Ovary (tissue), 9 donors: ENCODE results near the gene FMO4. TPM values are rescaled to one million over a fixed set of nuclear protein-coding genes. Genes with fewer than 3 reads are reported as not detected.

Source experiments
- DNase-seq, 5 donors: peaks; one replicate each; pipeline ENCODE4 v3.0.0-alpha.2; 2019 to 2020
- H3K27ac ChIP-seq, 2 donors: fragments of 200-600 bp; one replicate each; pipeline versions ENCODE4 v1.5.1 to v1.8.0; 2019 to 2022
- H3K27me3 ChIP-seq: fragments of 200-600 bp; one replicate; pipeline ENCODE4 v1.8.0; 2022
- H3K36me3 ChIP-seq: fragments of 200-600 bp; sonication (generic); one replicate; pipeline ENCODE4 v1.5.1; 2019
- H3K4me1 ChIP-seq: one replicate; pipeline ENCODE4 v1.8.1; 2013; ENCODE audit warnings: mild to moderate bottlenecking, moderate library complexity; ENCODE audit not compliant: insufficient read depth
- H3K4me3 ChIP-seq: fragments of 200-600 bp; sonication (generic); one replicate; pipeline ENCODE4 v1.5.1; 2017
- H3K9me3 ChIP-seq, 2 donors: fragments of 200-600 bp in 1 of 2; sonication (generic) in 1 of 2; one replicate each; pipeline versions ENCODE4 v1.5.1 to v1.8.1; 2013 to 2019; ENCODE audit warnings: mild to moderate bottlenecking in 1 of 2, moderate library complexity in 1 of 2
- CTCF ChIP-seq, 3 donors: fragments of 450-650 bp in 2 of 3; fragments of 200-600 bp in 1 of 3; IDR thresholded peaks; one replicate each; pipeline versions ENCODE4 v1.5.1 to v1.8.0; 2016 to 2022; ENCODE audit warnings: antibody characterized with exemption in 3 of 3, mild to moderate bottlenecking in 1 of 3
- EP300 ChIP-seq: sonication (generic); formaldehyde crosslinking; IDR thresholded peaks from one replicate; pipeline ENCODE4 v1.6.1; 2017; ENCODE audit warnings: antibody characterized with exemption
- POLR2A ChIP-seq: fragments of 450-650 bp; IDR thresholded peaks from one replicate; pipeline ENCODE4 v1.6.1; 2017; ENCODE audit warnings: antibody characterized with exemption, mild to moderate bottlenecking, moderate library complexity
- WGBS, 3 donors: extraction: QIAGEN DNeasy Blood & Tissue Kit in 1 of 3; methylation state at CpG; one replicate each; pipeline versions ENCODE4 v1.1.5 to v1.1.7; 2013 to 2017; 5-methylcytosine and 5-hydroxymethylcytosine counted together
- intact Hi-C, 4 donors: fragments of 100-400 bp; cut with DNase I; formaldehyde crosslinking; loops; one replicate each; pipeline versions ENCODE4 v1.11.0 to v1.15.1; 2022 to 2023
- polyA plus RNA-seq, 2 donors: library from polyadenylated mRNA; stranded (reverse); fragments of 200-250 nt in 1 of 2; fragments of 350-450 nt in 1 of 2; fragmentation: Illumina TruSeq in 1 of 2; extraction: RNeasy Lipid Tissue Mini Kit (QIAGEN cat#74804) in 1 of 2; gene quantifications; one replicate each; pipeline ENCODE4 v1.2.3, GENCODE V29; 2013 to 2014
- total RNA-seq, 7 donors: library from RNA; depleted of rRNA in 2 of 7; stranded (reverse); fragments of >200 nt in 2 of 7; fragmentation: NEBNext Ultra II Directional in 3 of 7; extraction: Animal tissue kit (Norgen Biotek cat#: 25700) in 3 of 7; gene quantifications; one replicate each; pipeline versions ENCODE4 v1.1.0 to v1.2.4, GENCODE V29; 2016 to 2023
- donor health status: DM: no; HTN: no; CAD: no; lungs with moderate emphysema.
- donor health status: DM: no; HTN: no; CAD: no.
- donor health status: Bipolar disorder and iron deficiency.
- donor health status: DM: yes; HTN: yes; CAD: no.
- donor health status: DM: no; HTN: no; CAD: no.
- donor health status: DM: yes; HTN: yes; CAD: no.

FMO4 gene
- total and polyA plus RNA-seq, 9 donors: 1.9 to 8.0 (median 3.7) TPM

- Histone ChIP-seq H3K9me3 (no peaks in the 10 kb centered on the region), H3K27me3 (no peaks in the 10 kb centered on the region), H3K27ac (no peak overlapping the region), H3K4me1 (no peaks in the 10 kb centered on the region), H3K36me3 (no peaks in the 10 kb centered on the region), H3K4me3 (no peak overlapping the region)
- no peak for TF ChIP-seq EP300
- TF ChIP-seq CTCF (IDR thresholded peaks at IDR 0.05): no peak
- no peak for TF ChIP-seq POLR2A
- DNase-seq: no peak
- intact Hi-C loops: no loop called here
Observed at GRCh38 chr1:171345536-171345935, 31.6 kb downstream of the FMO4 start.

GRCh38 chr1:171346881-171347280 is 32.9 kb downstream of the FMO4 start:
- TF ChIP-seq CTCF (IDR thresholded peaks at IDR 0.05) (no peak), POLR2A (no peak), EP300 (no peak)
- Histone ChIP-seq H3K9me3 (no peaks in the 10 kb centered on the region), H3K27ac (no peak overlapping the region), H3K4me1 (no peaks in the 10 kb centered on the region), H3K4me3 (no peak overlapping the region), H3K27me3 (no peaks in the 10 kb centered on the region), H3K36me3 (no peaks in the 10 kb centered on the region)
- 86 to 95% (median 94%) methylated on average over 1 of the region's 1 CpG for WGBS, 3 donors
- no peak for DNase-seq
- intact Hi-C loops: no loop called here

GRCh38 chr1:171350594-171350993 is 36.6 kb downstream of the FMO4 start:
- TF ChIP-seq CTCF (IDR thresholded peaks at IDR 0.05): no peak
- no peak for TF ChIP-seq POLR2A
- TF ChIP-seq EP300: no peak
- H3K4me1 ChIP-seq: no peaks in the 10 kb centered on the region
- H3K4me3 ChIP-seq: no peak overlapping the region
- H3K36me3 ChIP-seq: no peaks in the 10 kb centered on the region
- intact Hi-C loops: no loop called here
- no peaks in the 10 kb centered on the region for H3K27me3 ChIP-seq
- DNase-seq: no peak
- no peaks in the 10 kb centered on the region for H3K9me3 ChIP-seq
- H3K27ac ChIP-seq: no peak overlapping the region

- Histone ChIP-seq H3K4me1 (no peaks in the 10 kb centered on the region), H3K36me3 (no peaks in the 10 kb centered on the region), H3K27ac (no peak overlapping the region), H3K4me3 (no peak overlapping the region), H3K9me3 (no peaks in the 10 kb centered on the region), H3K27me3 (no peaks in the 10 kb centered on the region)
- 63 to 89% (median 78%) methylated on average over 3 of the region's 3 CpGs for WGBS, 3 donors
- intact Hi-C loops: no loop called here
- TF ChIP-seq POLR2A: no peak
- TF ChIP-seq CTCF (IDR thresholded peaks at IDR 0.05): no peak
- TF ChIP-seq EP300: no peak
- no peak for DNase-seq
Observed at GRCh38 chr1:171351961-171352360, 38.0 kb downstream of the FMO4 start.

- no peak for DNase-seq
- intact Hi-C loops: no loop called here
Observed at GRCh38 chr1:171352554-171352953, 38.6 kb downstream of the FMO4 start.

More at GRCh38 chr1:171352554-171352953, 38.6 kb downstream of the FMO4 start:
- H3K9me3 ChIP-seq: no peaks in the 10 kb centered on the region
- H3K27ac ChIP-seq: no peak overlapping the region
- 80 to 92% (median 83%) methylated on average over 2 of the region's 2 CpGs for whole genome bisulfite sequencing, 3 donors
- TF ChIP-seq EP300: no peak
- TF ChIP-seq POLR2A: no peak
- TF ChIP-seq CTCF (IDR thresholded peaks at IDR 0.05): no peak
- H3K4me1 ChIP-seq: no peaks in the 10 kb centered on the region
- no peak overlapping the region for H3K4me3 ChIP-seq
- no peaks in the 10 kb centered on the region for H3K36me3 ChIP-seq
- no peaks in the 10 kb centered on the region for H3K27me3 ChIP-seq
